HFFc6 (cell line): ENCODE results near the gene DOC2A. TPM values are rescaled to one million over a fixed set of nuclear protein-coding genes. Genes with fewer than 3 reads are reported as not detected.
A peak's percentile ranks its signal among the peaks of the same experiment; 100 is the strongest.

Source experiments
- DNase-seq: peaks from one replicate; pipeline ENCODE4 v3.0.0-alpha.2; 2018
- H3K27ac Mint-ChIP-seq: 2 replicates; pipeline ENCODE4 v1.8.0; 2020; ENCODE audit warnings: mild to moderate bottlenecking, mixed read lengths
- H3K27me3 Mint-ChIP-seq: 2 replicates; pipeline ENCODE4 v1.8.0; 2021; ENCODE audit warnings: mild to moderate bottlenecking, moderate library complexity, mixed read lengths; ENCODE audit not compliant: insufficient read depth
- H3K36me3 Mint-ChIP-seq: 2 replicates; pipeline ENCODE4 v1.8.0; 2021; ENCODE audit warnings: low read depth, mixed read lengths
- H3K4me1 Mint-ChIP-seq: 2 replicates; pipeline ENCODE4 v1.8.0; 2020; ENCODE audit warnings: low read depth, mixed read lengths
- H3K4me3 Mint-ChIP-seq: 2 replicates; pipeline ENCODE4 v1.8.0; 2020; ENCODE audit warnings: mild to moderate bottlenecking, moderate library complexity, mixed read lengths
- H3K9me3 Mint-ChIP-seq: 2 replicates; pipeline ENCODE4 v1.8.0; 2020; ENCODE audit warnings: mild to moderate bottlenecking, mixed read lengths
- CTCF ChIP-seq: fragments of 200-600 bp; sonication (generic); IDR thresholded peaks from 2 replicates; pipeline ENCODE4 v1.5.0; 2021; ENCODE audit warnings: antibody characterized with exemption, mild to moderate bottlenecking
- total RNA-seq, 6 experiments: library from RNA; stranded (reverse); fragmentation: NEBNext Ultra II Directional; extraction: Animal tissue kit (Norgen Biotek cat#: 25700); gene quantifications; 2 replicates in 1 of 6; 3 replicates in 5 of 6; pipeline ENCODE4 v1.2.3, GENCODE V29; 2021

The DOC2A gene
- total RNA-seq, 6 experiments from 2014 or later: 0.19 to 0.30 TPM; not detected in 4

DNA sequence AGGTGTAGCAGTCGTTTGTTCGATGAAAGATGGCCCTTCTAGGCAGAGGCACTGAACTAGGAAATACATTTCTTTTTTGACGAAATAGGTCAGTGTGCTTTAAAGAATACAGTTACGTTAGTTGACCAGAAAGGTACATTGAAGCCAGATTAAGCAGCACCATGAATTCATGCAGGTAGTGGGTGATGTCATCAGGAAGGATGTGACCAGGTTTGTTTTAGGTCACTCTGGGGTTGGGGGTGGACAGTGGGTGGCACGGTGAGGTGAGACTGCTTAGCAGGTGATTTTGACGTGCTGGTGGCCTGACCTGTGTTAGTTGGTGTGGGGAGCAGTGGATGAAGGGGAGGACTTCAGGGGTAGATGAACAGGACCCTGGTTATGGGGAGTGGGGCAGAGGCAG is 11.2 kb downstream of the DOC2A start:
- H3K27ac Mint-ChIP-seq: peak overlapping the region; percentile 6; the same call in 1 of the 2 replicates
- H3K36me3 Mint-ChIP-seq: peaks cover 23% of the 10 kb centered on the region
- TF ChIP-seq CTCF: no peak
- peaks cover 11% of the 10 kb centered on the region for H3K4me1 Mint-ChIP-seq
- no peak for DNase-seq
- H3K4me3 Mint-ChIP-seq: no peak overlapping the region
- H3K27me3 Mint-ChIP-seq: peaks cover 10% of the 10 kb centered on the region
- no peaks in the 10 kb centered on the region for H3K9me3 Mint-ChIP-seq

- Mint-ChIP-seq H3K27ac (peak overlapping the region; percentile 98), H3K36me3 (peaks cover 33% of the 10 kb centered on the region), H3K4me1 (peaks cover 29% of the 10 kb centered on the region)
Observed at GRCh38 chr16:29996766-29997250, 14.0 kb downstream of the DOC2A start.

GRCh38 chr16:29995911-29996765 is 14.7 kb downstream of the DOC2A start, which contains the start of gene INO80E:
INO80E (plus strand) TSS chr16:29996241; CDS start chr16:29996311, 70 bp downstream.
- H3K36me3 Mint-ChIP-seq: peaks cover 33% of the 10 kb centered on the region
- peaks cover 5% of the 10 kb centered on the region for H3K27me3 Mint-ChIP-seq
- peak within 1 kb of the TSS; percentile 98 for H3K27ac Mint-ChIP-seq
- no peak for TF ChIP-seq CTCF
- no peaks in the 10 kb centered on the region for H3K9me3 Mint-ChIP-seq
- peak within 1 kb of the TSS; percentile 95 for H3K4me3 Mint-ChIP-seq
- H3K4me1 Mint-ChIP-seq: peaks cover 29% of the 10 kb centered on the region
- peak; percentile 95 for DNase-seq

More at GRCh38 chr16:29996766-29997250, 14.0 kb downstream of the DOC2A start:
- Mint-ChIP-seq H3K27me3 (peaks cover 5% of the 10 kb centered on the region), H3K9me3 (no peaks in the 10 kb centered on the region), H3K4me3 (peak overlapping the region; percentile 95)
- no peak for DNase-seq
- no peak for TF ChIP-seq CTCF

DNA sequence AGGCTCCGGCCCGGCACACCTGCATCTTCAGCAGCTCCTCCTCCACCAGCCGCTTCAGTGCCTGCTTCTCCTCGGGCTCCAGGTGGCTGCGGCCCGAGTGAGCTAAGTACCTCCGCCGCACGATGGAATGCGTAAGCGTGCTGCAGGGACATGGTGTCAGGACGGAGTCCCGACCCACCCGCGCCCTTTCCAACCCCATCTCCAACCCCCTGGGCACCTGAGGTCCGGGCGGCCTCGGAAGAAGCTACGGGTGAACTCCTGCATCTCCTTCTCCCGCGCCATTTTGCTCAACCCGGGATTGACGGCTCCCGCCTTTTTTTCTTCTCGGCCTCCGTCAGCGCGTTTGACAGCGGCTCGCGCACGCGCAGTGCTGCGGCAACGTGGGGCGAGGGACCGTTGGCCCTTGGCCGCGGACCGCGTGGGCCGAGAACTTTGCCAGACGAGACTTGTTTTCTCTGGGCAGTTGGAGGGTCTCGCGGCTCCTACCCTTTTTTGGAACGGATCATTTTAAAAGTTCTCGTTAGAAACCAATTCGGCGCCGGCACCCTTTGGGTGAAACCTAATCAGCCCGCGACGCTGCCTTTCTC is 15.4 kb downstream of the DOC2A start, which contains the start of gene HIRIP3:
Gene HIRIP3 (minus strand): TSS at position 294 of the 587 bp plus-strand sequence. CDS start 12 bp downstream, at position 282.
- peak within 1 kb of the TSS; percentile 95 for H3K4me3 Mint-ChIP-seq
- peaks cover 29% of the 10 kb centered on the region for H3K4me1 Mint-ChIP-seq
- H3K27ac Mint-ChIP-seq: peak within 1 kb of the TSS; percentile 98
- TF ChIP-seq CTCF: no peak
- DNase-seq: peak; percentile 42
- H3K36me3 Mint-ChIP-seq: peaks cover 35% of the 10 kb centered on the region
- peaks cover 5% of the 10 kb centered on the region for H3K27me3 Mint-ChIP-seq
- no peaks in the 10 kb centered on the region for H3K9me3 Mint-ChIP-seq

DNA sequence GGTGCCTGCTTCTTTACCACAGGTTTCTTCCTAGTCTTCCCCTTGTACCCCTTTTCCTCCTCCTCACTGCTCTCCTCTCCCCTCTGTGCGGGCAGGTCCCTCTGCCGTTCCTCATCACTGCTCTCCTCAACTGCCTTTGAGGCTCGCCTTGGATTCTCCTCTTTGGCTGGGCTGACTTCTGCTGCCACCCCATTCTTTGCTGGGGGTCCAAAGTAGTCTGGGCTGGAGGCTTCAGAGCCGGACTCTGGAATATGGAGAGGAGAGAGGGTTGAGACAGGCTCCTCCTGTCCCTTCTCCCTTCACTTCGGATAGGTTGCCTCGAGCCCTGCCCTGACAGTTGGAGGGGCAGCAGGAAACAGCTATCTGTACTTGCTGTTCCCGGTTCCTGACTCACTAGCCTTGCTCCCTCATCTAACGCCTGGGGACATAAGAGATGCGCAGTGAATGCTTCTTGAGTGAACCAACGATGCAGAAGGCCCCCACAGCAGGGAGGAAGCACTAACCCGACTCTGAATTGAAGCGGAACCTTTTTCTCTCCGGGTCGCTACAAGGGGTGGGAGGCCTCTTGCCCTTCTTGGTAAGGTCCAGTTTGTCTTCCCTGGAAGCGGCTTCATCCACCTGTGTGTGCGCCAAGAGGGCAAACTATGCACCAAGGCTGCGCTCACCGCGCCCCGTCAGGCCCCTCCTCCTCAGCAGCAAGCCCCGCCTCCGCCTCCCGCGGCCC is 16.1 kb downstream of the DOC2A start:
- DNase-seq: peak; percentile 96
- peaks cover 38% of the 10 kb centered on the region for H3K36me3 Mint-ChIP-seq
- H3K4me3 Mint-ChIP-seq: peak overlapping the region; percentile 95
- TF ChIP-seq CTCF: no peak
- peaks cover 5% of the 10 kb centered on the region for H3K27me3 Mint-ChIP-seq
- no peaks in the 10 kb centered on the region for H3K9me3 Mint-ChIP-seq
- peaks cover 29% of the 10 kb centered on the region for H3K4me1 Mint-ChIP-seq
- H3K27ac Mint-ChIP-seq: peak overlapping the region; percentile 98
